Loucy (cell line): ENCODE measurements around the gene CMA1.

Experiments used
- CTCF ChIP-seq: fragments of 200-600 bp; sonication (generic); conservative IDR thresholded peaks from 2 replicates; pipeline ENCODE4 v1.5.1; 2014; ENCODE audit warnings: mild to moderate bottlenecking, antibody characterized with exemption, low read length
- EZH2phosphoT487 ChIP-seq: fragments of 200-600 bp; IDR thresholded peaks from 2 replicates; pipeline ENCODE4 v1.6.1; 2018; ENCODE audit warnings: antibody characterized with exemption, mild to moderate bottlenecking, moderate library complexity, borderline replicate concordance

DNA sequence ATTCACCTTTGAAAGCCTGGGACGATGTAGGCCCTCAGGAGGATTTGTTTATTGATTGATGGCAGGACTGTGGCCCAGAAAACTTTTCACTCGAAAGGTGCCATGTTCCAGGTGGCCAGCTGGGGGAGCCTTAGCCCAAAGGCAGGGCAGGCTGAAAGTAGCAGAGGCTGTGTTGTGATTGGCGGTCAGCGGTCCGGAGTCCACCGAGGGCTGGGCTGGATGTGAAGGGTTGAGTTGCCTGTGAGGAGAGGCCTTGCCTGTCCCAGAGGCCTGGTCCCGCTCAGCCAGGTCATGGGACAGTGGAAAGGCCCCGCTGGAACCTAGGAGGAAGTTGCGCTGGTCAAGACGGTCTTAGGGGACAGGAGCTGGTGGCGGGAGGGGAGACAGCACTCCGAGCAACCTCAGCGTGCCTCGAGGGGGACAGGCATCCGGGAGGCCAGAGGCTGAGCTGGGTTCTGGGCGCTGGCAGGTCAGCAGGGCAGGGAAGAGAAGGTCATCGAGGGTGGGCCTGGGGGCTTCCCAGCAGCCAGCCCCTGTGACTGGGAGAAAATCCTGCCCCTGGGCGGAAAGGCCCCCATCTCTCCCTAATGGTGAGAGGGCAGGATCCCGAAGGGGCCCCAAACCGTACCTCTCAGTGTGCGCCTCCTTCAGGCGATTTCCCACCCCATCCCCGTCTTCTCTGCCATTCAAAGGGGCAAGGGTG is 26.3 kb downstream of the CMA1 start:
- peak; percentile 93 for TF ChIP-seq CTCF
- TF ChIP-seq EZH2phosphoT487: no peak
